Tibial nerve (tissue), 4 donors: ENCODE data around the gene HOXD9. TPM values are rescaled to one million over a fixed set of nuclear protein-coding genes. Genes with fewer than 3 reads are reported as not detected.

ENCODE experiments used
- DNase-seq, 2 donors: peaks; one replicate each; pipeline ENCODE4 v3.0.0-alpha.2; 2019; ENCODE audit warnings: low spot score in 2 of 2
- H3K27ac ChIP-seq, 4 donors: fragments of 200-600 bp; sonication (generic) in 3 of 4; one replicate each; pipeline ENCODE4 v1.5.1; 2017 to 2019; ENCODE audit warnings: mild to moderate bottlenecking in 1 of 4
- H3K27me3 ChIP-seq, 2 donors: fragments of 200-600 bp; sonication (generic) in 1 of 2; one replicate each; pipeline versions ENCODE4 v1.5.1 to v1.6.0; 2017 to 2019
- H3K36me3 ChIP-seq, 3 donors: fragments of 200-600 bp; sonication (generic); one replicate each; pipeline ENCODE4 v1.5.1; 2018 to 2019
- H3K4me1 ChIP-seq, 4 donors: fragments of 200-600 bp; sonication (generic) in 3 of 4; one replicate each; pipeline ENCODE4 v1.5.1; 2017 to 2019
- H3K4me3 ChIP-seq, 4 donors: fragments of 200-600 bp; sonication (generic) in 3 of 4; one replicate each; pipeline ENCODE4 v1.5.1; 2017 to 2019; ENCODE audit warnings: mild to moderate bottlenecking in 1 of 4, moderate library complexity in 1 of 4
- H3K9me3 ChIP-seq, 4 donors: fragments of 200-600 bp; sonication (generic) in 3 of 4; one replicate each; pipeline ENCODE4 v1.5.1; 2017 to 2019
- EP300 ChIP-seq, 2 donors: sonication (generic); formaldehyde crosslinking; IDR thresholded peaks; one replicate each; pipeline ENCODE4 v1.6.1; 2017; ENCODE audit warnings: antibody characterized with exemption in 2 of 2, mild to moderate bottlenecking in 1 of 2
- POLR2A ChIP-seq, 2 donors: fragments of 450-650 bp; IDR thresholded peaks; one replicate each; pipeline ENCODE4 v1.6.1; 2017; ENCODE audit warnings: antibody characterized with exemption in 2 of 2, mild to moderate bottlenecking in 2 of 2, moderate library complexity in 2 of 2
- WGBS, 2 donors: methylation state at CpG; one replicate each; pipeline ENCODE4 v1.1.5; 2018; 5-methylcytosine and 5-hydroxymethylcytosine counted together
- total RNA-seq, 4 donors: library from RNA; depleted of rRNA; stranded (reverse); fragments of >200 nt; gene quantifications; one replicate each; pipeline ENCODE4 v1.1.0, GENCODE V29; 2016
- TF ChIP-seq, protein P1 (sequence below), 5 experiments: fragments of 200-600 bp in 3 of 5; fragments of 450-650 bp in 2 of 5; sonication (generic) in 3 of 5; IDR thresholded peaks; one replicate each; pipeline ENCODE4 v1.5.1; 2016 to 2019; ENCODE audit warnings: antibody characterized with exemption in 5 of 5, mild to moderate bottlenecking in 3 of 5, moderate library complexity in 2 of 5

The HOXD9 gene
- total RNA-seq, 4 donors from 2014 or later, result 1.9 to 9.4 (median 5.9) TPM

GRCh38 chr2:176132205-176133171 lies 10.0 kb downstream of the HOXD9 start:
- WGBS, 2 donors, result 70 to 75% methylated on average over 33 of the region's 33 CpGs
- H3K27ac ChIP-seq, result peak overlapping the region in 2 of 4 donors; percentile 10 to 94
- H3K9me3 ChIP-seq, result no peaks in the 10 kb centered on the region
- DNase-seq, result no peak
- TF ChIP-seq EP300 (IDR thresholded peaks at IDR 0.05) (no peak), POLR2A (IDR thresholded peaks at IDR 0.05) (no peak)
- TF ChIP-seq, protein P1, sequence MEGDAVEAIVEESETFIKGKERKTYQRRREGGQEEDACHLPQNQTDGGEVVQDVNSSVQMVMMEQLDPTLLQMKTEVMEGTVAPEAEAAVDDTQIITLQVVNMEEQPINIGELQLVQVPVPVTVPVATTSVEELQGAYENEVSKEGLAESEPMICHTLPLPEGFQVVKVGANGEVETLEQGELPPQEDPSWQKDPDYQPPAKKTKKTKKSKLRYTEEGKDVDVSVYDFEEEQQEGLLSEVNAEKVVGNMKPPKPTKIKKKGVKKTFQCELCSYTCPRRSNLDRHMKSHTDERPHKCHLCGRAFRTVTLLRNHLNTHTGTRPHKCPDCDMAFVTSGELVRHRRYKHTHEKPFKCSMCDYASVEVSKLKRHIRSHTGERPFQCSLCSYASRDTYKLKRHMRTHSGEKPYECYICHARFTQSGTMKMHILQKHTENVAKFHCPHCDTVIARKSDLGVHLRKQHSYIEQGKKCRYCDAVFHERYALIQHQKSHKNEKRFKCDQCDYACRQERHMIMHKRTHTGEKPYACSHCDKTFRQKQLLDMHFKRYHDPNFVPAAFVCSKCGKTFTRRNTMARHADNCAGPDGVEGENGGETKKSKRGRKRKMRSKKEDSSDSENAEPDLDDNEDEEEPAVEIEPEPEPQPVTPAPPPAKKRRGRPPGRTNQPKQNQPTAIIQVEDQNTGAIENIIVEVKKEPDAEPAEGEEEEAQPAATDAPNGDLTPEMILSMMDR (IDR thresholded peaks at IDR 0.05), result no peak
- no peaks in the 10 kb centered on the region for H3K36me3 ChIP-seq
- H3K4me1 ChIP-seq, result peaks cover 0 to 58% (median 3%) of the 10 kb centered on the region in 4 donors
- peaks cover 0 to 77% of the 10 kb centered on the region in 2 donors for H3K27me3 ChIP-seq
- H3K4me3 ChIP-seq, result peak overlapping the region in 2 of 4 donors; percentile 20 to 64

- no peak overlapping the region for H3K27ac ChIP-seq
- H3K27me3 ChIP-seq, result peaks cover 0 to 77% of the 10 kb centered on the region in 2 donors
- no peaks in the 10 kb centered on the region for H3K36me3 ChIP-seq
- H3K4me1 ChIP-seq, result peaks cover 0 to 54% (median 2%) of the 10 kb centered on the region in 4 donors
- H3K9me3 ChIP-seq, result no peaks in the 10 kb centered on the region
- no peak for DNase-seq
- TF ChIP-seq EP300 (IDR thresholded peaks at IDR 0.05) (no peak), POLR2A (IDR thresholded peaks at IDR 0.05) (no peak)
- TF ChIP-seq, protein P1 (IDR thresholded peaks at IDR 0.05), result no peak
- H3K4me3 ChIP-seq, result no peak overlapping the region
These were observed 10.9 kb downstream of the HOXD9 start for GRCh38 chr2:176133389-176133788.

DNA sequence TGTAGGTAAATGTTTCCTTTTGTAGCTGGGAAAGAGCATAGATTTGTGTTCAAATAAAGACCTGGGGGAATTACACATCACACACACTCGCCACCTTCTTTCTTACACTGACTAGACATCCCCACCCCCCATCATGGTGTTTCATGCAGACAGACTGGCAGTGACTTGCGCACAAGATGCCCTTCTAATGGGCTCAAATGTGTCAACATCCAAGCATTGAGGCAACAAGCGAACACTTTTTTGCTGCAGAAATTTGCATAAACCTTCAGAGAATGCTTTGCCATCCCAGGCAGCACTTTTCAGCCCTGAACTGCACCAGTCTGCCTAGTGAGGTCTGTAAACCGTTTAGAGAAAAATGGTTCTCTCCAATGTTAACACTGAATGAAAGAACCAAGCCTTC lies 11.5 kb downstream of the HOXD9 start:
- DNase-seq, result no peak
- 79 to 80% methylated on average over 4 of the region's 4 CpGs for WGBS, 2 donors
- H3K4me3 ChIP-seq, result no peak overlapping the region
- H3K36me3 ChIP-seq, result no peaks in the 10 kb centered on the region
- H3K27ac ChIP-seq, result peak overlapping the region in 1 of 4 donors; percentile 90
- no peak for TF ChIP-seq EP300 (IDR thresholded peaks at IDR 0.05)
- TF ChIP-seq, protein P1 (IDR thresholded peaks at IDR 0.05), result no peak
- no peak for TF ChIP-seq POLR2A (IDR thresholded peaks at IDR 0.05)
- H3K9me3 ChIP-seq, result no peaks in the 10 kb centered on the region
- peaks cover 0 to 49% (median 2%) of the 10 kb centered on the region in 4 donors for H3K4me1 ChIP-seq
- peaks cover 0 to 77% of the 10 kb centered on the region in 2 donors for H3K27me3 ChIP-seq

GRCh38 chr2:176135035-176135440 lies 12.5 kb downstream of the HOXD9 start:
- Histone ChIP-seq H3K36me3 (no peaks in the 10 kb centered on the region), H3K27me3 (peaks cover 0 to 80% of the 10 kb centered on the region in 2 donors), H3K4me3 (peak overlapping the region in 1 of 4 donors; percentile 70), H3K27ac (peak overlapping the region in 2 of 4 donors; percentile 87 to 90), H3K4me1 (peaks cover 0 to 49% (median 2%) of the 10 kb centered on the region in 4 donors), H3K9me3 (no peaks in the 10 kb centered on the region)
- DNase-seq, result no peak
- no peak for TF ChIP-seq EP300 (IDR thresholded peaks at IDR 0.05)
- TF ChIP-seq, protein P1 (IDR thresholded peaks at IDR 0.05), result peak in 1 of 5 experiments; percentile 9
